Eye (tissue), 1 donor: Measurements from ENCODE around the gene TREML4.

ENCODE experiments used
- DNase-seq: peaks from one replicate; pipeline ENCODE4 v3.0.0-alpha.2; 2015

TREML4 gene

DNA sequence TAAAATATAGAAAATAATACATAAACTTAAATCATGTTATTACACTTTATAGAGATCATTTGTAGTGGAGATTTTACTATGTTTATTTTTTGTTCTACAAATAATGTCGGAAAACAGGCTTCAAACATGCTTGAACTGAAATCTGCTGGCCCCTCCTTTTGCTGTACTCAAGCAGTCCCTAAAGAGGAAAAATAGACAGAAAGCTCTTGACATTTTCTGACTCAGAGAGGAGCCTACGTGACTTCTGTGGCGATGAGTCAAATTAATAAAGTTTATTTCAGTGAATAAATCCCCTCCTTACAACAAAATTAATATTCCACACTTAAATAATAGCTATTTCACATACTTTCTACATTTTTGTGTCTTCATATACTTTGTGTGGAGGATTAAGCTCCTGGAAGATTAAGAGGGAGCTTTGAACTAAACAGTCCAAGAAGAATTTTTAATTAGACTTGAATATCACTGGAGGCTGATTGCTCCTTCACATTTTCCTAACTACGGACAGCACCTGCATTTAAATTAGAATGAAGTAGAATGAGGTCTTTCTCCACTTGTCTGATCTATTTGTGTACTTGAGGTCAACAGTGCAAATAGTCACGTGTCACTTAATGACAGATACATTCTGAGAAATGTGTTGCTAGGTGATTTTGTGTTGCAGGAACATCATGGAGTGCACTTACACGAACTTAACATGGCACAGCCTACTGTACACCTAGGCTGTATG is 60.0 kb downstream of the TREML4 start:
- peak; percentile 50 for DNase-seq
